Coronary artery (tissue), 2 donors: ENCODE measurements around the gene SH3BP2.

Experiments
- DNase-seq: peaks from one replicate; pipeline ENCODE4 v3.0.0-alpha.2; 2017; ENCODE audit warnings: low spot score
- H3K27ac ChIP-seq, 2 donors: fragments of 200-600 bp; sonication (generic); one replicate each; pipeline ENCODE4 v1.5.1; 2016 to 2019
- H3K4me3 ChIP-seq: fragments of 200-600 bp; sonication (generic); 2 replicates; pipeline ENCODE4 v1.5.1; 2016; ENCODE audit warnings: mild to moderate bottlenecking, moderate library complexity
- CTCF ChIP-seq: fragments of 200-600 bp; sonication (generic); IDR thresholded peaks from one replicate; pipeline ENCODE4 v1.5.1; 2019; ENCODE audit warnings: antibody characterized with exemption

SH3BP2 gene

GRCh38 chr4:2818351-2818939 lies 25.6 kb downstream of the SH3BP2 start:
- no peak for TF ChIP-seq CTCF

GRCh38 chr4:2819244-2820215 lies 26.6 kb downstream of the SH3BP2 start:
- Histone ChIP-seq H3K4me3 (no peak overlapping the region), H3K27ac (peak overlapping the region in 1 of 2 donors; percentile 45)
- DNase-seq, result no peak
- TF ChIP-seq CTCF, result no peak

More at GRCh38 chr4:2818351-2818939, 25.6 kb downstream of the SH3BP2 start:
- peak overlapping the region; percentile 18 to 49 for H3K27ac ChIP-seq
- no peak for DNase-seq
- H3K4me3 ChIP-seq, result peak overlapping the region; percentile 79

- H3K4me3 ChIP-seq, result no peak overlapping the region
- DNase-seq, result no peak
- no peak for TF ChIP-seq CTCF
- H3K27ac ChIP-seq, result no peak overlapping the region
These were observed 27.5 kb downstream of the SH3BP2 start for GRCh38 chr4:2820216-2820982.

- DNase-seq, result no peak
- no peak for TF ChIP-seq CTCF
- H3K27ac ChIP-seq, result no peak overlapping the region
- H3K4me3 ChIP-seq, result no peak overlapping the region
These were observed 29.8 kb downstream of the SH3BP2 start for GRCh38 chr4:2822461-2823300.

GRCh38 chr4:2823301-2823670 lies 30.4 kb downstream of the SH3BP2 start:
- no peak overlapping the region for H3K4me3 ChIP-seq
- no peak for DNase-seq
- no peak for TF ChIP-seq CTCF
- H3K27ac ChIP-seq, result peak overlapping the region in 1 of 2 donors; percentile 37

- Histone ChIP-seq H3K27ac (peak overlapping the region in 1 of 2 donors; percentile 37), H3K4me3 (no peak overlapping the region)
- TF ChIP-seq CTCF, result no peak
- DNase-seq, result no peak
These were observed 30.9 kb downstream of the SH3BP2 start for GRCh38 chr4:2823671-2824328.
